HUES6 (cell line): ENCODE results near the gene MRPL24.
"Not testable (repeated sequence)": the region's sequence is repeated elsewhere in the genome, so short reads cannot be mapped to it uniquely, and the experiment has no call there.

Experiments
- H3K27ac ChIP-seq: 2 replicates; pipeline ENCODE4 v1.7.0; 2013; ENCODE audit warnings: low read depth, mild to moderate bottlenecking, low read length, inconsistent platforms
- H3K27me3 ChIP-seq: 2 replicates; pipeline ENCODE4 v1.6.1; 2013; ENCODE audit warnings: low read length; ENCODE audit not compliant: control insufficient read depth, insufficient read depth
- H3K36me3 ChIP-seq: 2 replicates; pipeline ENCODE4 v1.6.1; 2013; ENCODE audit warnings: low read length; ENCODE audit not compliant: control insufficient read depth, insufficient read depth
- H3K4me1 ChIP-seq: 2 replicates; pipeline ENCODE4 v1.6.1; 2013; ENCODE audit warnings: low read length; ENCODE audit not compliant: control insufficient read depth, insufficient read depth
- H3K4me3 ChIP-seq: 2 replicates; pipeline ENCODE4 v1.5.1; 2013; ENCODE audit warnings: low read depth, low read length
- H3K9ac ChIP-seq: one replicate; pipeline ENCODE4 v1.6.1; 2013; ENCODE audit warnings: mild to moderate bottlenecking, low read length
- H3K9me3 ChIP-seq: 2 replicates; pipeline ENCODE4 v1.6.1; 2013; ENCODE audit warnings: low read depth, low read length; ENCODE audit not compliant: control insufficient read depth, insufficient read depth

The MRPL24 gene

GRCh38 chr1:156760092-156760795 is 19.4 kb upstream of the MRPL24 start:
- Histone ChIP-seq H3K9me3 (no peaks in the 10 kb centered on the region), H3K27me3 (no peaks in the 10 kb centered on the region), H3K36me3 (no peaks in the 10 kb centered on the region), H3K4me1 (peaks cover 6% of the 10 kb centered on the region; the same call in 1 of the 2 replicates), H3K9ac (no peak overlapping the region), H3K27ac (no peak overlapping the region), H3K4me3 (no peak overlapping the region)

GRCh38 chr1:156757572-156758253 is 16.8 kb upstream of the MRPL24 start:
- H3K27ac ChIP-seq, H3K9me3 ChIP-seq, H3K9ac ChIP-seq, H3K36me3 ChIP-seq, H3K27me3 ChIP-seq, H3K4me3 ChIP-seq: not testable (repeated sequence)
- peaks cover 11% of the 10 kb centered on the region; the same call in 1 of the 2 replicates for H3K4me1 ChIP-seq

- no peaks in the 10 kb centered on the region for H3K36me3 ChIP-seq
- no peak overlapping the region for H3K4me3 ChIP-seq
- H3K27me3 ChIP-seq = no peaks in the 10 kb centered on the region
- H3K27ac ChIP-seq = no peak overlapping the region
- H3K9me3 ChIP-seq = no peaks in the 10 kb centered on the region
- H3K4me1 ChIP-seq = peaks cover 12% of the 10 kb centered on the region; the same call in 1 of the 2 replicates
- H3K9ac ChIP-seq = no peak overlapping the region
These were observed 15.5 kb upstream of the MRPL24 start for GRCh38 chr1:156756355-156756754.

GRCh38 chr1:156755527-156755950 is 14.7 kb upstream of the MRPL24 start:
- no peak overlapping the region for H3K9ac ChIP-seq

GRCh38 chr1:156754219-156754618 is 13.3 kb upstream of the MRPL24 start:
- Histone ChIP-seq H3K27me3 (no peaks in the 10 kb centered on the region), H3K27ac (no peak overlapping the region), H3K4me3 (no peak overlapping the region), H3K9ac (no peak overlapping the region), H3K4me1 (peaks cover 18% of the 10 kb centered on the region), H3K9me3 (no peaks in the 10 kb centered on the region), H3K36me3 (no peaks in the 10 kb centered on the region)

More at GRCh38 chr1:156755527-156755950, 14.7 kb upstream of the MRPL24 start:
- Histone ChIP-seq H3K4me3 (no peak overlapping the region), H3K27me3 (no peaks in the 10 kb centered on the region), H3K4me1 (peaks cover 12% of the 10 kb centered on the region; the same call in 1 of the 2 replicates), H3K36me3 (no peaks in the 10 kb centered on the region), H3K27ac (no peak overlapping the region), H3K9me3 (no peaks in the 10 kb centered on the region)

- no peak overlapping the region for H3K9ac ChIP-seq
- no peaks in the 10 kb centered on the region for H3K9me3 ChIP-seq
- H3K4me3 ChIP-seq = peak overlapping the region; percentile 94
- no peaks in the 10 kb centered on the region for H3K27me3 ChIP-seq
- H3K27ac ChIP-seq = no peak overlapping the region
- peaks cover 31% of the 10 kb centered on the region for H3K4me1 ChIP-seq
- H3K36me3 ChIP-seq = no peaks in the 10 kb centered on the region
These were observed 12.1 kb upstream of the MRPL24 start for GRCh38 chr1:156752843-156753482.

GRCh38 chr1:156751757-156752481 is 11.0 kb upstream of the MRPL24 start:
- Histone ChIP-seq H3K9ac (peak overlapping the region; percentile 97), H3K27me3 (no peaks in the 10 kb centered on the region), H3K4me1 (peaks cover 39% of the 10 kb centered on the region), H3K4me3 (peak overlapping the region; percentile 94), H3K9me3 (no peaks in the 10 kb centered on the region), H3K27ac (peak overlapping the region; percentile 80), H3K36me3 (no peaks in the 10 kb centered on the region)

- Histone ChIP-seq H3K27me3 (no peaks in the 10 kb centered on the region), H3K27ac (peak within 1 kb of the TSS; percentile 88), H3K4me1 (peaks cover 42% of the 10 kb centered on the region), H3K9me3 (no peaks in the 10 kb centered on the region), H3K36me3 (no peaks in the 10 kb centered on the region), H3K4me3 (peak within 1 kb of the TSS; percentile 94), H3K9ac (peak within 1 kb of the TSS; percentile 97)
These were observed 10.5 kb upstream of the MRPL24 start, which contains the start of gene HDGF for GRCh38 chr1:156751451-156751756. HDGF (minus strand) TSS chr1:156751675; CDS start chr1:156751429, 246 bp downstream.

- Histone ChIP-seq H3K36me3 (no peaks in the 10 kb centered on the region), H3K4me3 (peak overlapping the region; percentile 94), H3K4me1 (peaks cover 47% of the 10 kb centered on the region), H3K27me3 (no peaks in the 10 kb centered on the region), H3K27ac (peak overlapping the region; percentile 88), H3K9ac (peak overlapping the region; percentile 97), H3K9me3 (no peaks in the 10 kb centered on the region)
These were observed 10.0 kb upstream of the MRPL24 start for GRCh38 chr1:156750711-156751450.

GRCh38 chr1:156750191-156750672 is 9.3 kb upstream of the MRPL24 start:
- no peaks in the 10 kb centered on the region for H3K27me3 ChIP-seq
- peak overlapping the region; percentile 94 for H3K4me3 ChIP-seq
- H3K27ac ChIP-seq = peak overlapping the region; percentile 88
- peaks cover 53% of the 10 kb centered on the region for H3K4me1 ChIP-seq
- H3K9me3 ChIP-seq = no peaks in the 10 kb centered on the region
- H3K36me3 ChIP-seq = peaks cover 4% of the 10 kb centered on the region; the same call in 1 of the 2 replicates
- H3K9ac ChIP-seq = peak overlapping the region; percentile 97
